Memory B cell (primary cell): ENCODE results near the gene UGT2A1.
"Not testable (repeated sequence)": the region's sequence is repeated elsewhere in the genome, so short reads cannot be mapped to it uniquely, and the experiment has no call there.

Experiments used
- ATAC-seq: fragments of 150-1000 bp; cut with Tn5 transposase; 2 replicates; pipeline ENCODE4 v1.10.0; 2021; ENCODE audit warnings: low read depth, mild to moderate bottlenecking, moderate library complexity
- DNase-seq, 2 donors: peaks; one replicate each; pipeline ENCODE4 v3.0.0; 2022; ENCODE audit warnings: low spot score in 2 of 2
- H3K27ac Mint-ChIP-seq: one replicate; pipeline ENCODE4 v1.8.0; 2022; ENCODE audit warnings: mild to moderate bottlenecking, moderate library complexity, mixed read lengths
- H3K27me3 Mint-ChIP-seq: one replicate; pipeline ENCODE4 v1.8.0; 2022; ENCODE audit warnings: mixed read lengths
- H3K36me3 Mint-ChIP-seq: one replicate; pipeline ENCODE4 v1.8.0; 2022; ENCODE audit warnings: mild to moderate bottlenecking, mixed read lengths
- H3K4me1 Mint-ChIP-seq: one replicate; pipeline ENCODE4 v1.8.0; 2022; ENCODE audit warnings: mixed read lengths
- H3K4me3 Mint-ChIP-seq: one replicate; pipeline ENCODE4 v1.8.0; 2022; ENCODE audit warnings: mild to moderate bottlenecking, moderate library complexity, mixed read lengths
- H3K9me3 Mint-ChIP-seq: one replicate; pipeline ENCODE4 v1.8.0; 2022; ENCODE audit warnings: mixed read lengths

The UGT2A1 gene

GRCh38 chr4:69653147-69653546 lies at the start of gene UGT2A1:
Gene UGT2A1, minus strand, starts transcription at chr4:69653247. Its CDS starts 5,603 bp downstream, at chr4:69647644.
- ATAC-seq (no peak), DNase-seq (no peak)
- Mint-ChIP-seq H3K9me3 (peaks cover 2% of the 10 kb centered on the region), H3K36me3 (no peaks in the 10 kb centered on the region), H3K27ac (no peak within 1 kb of the TSS), H3K27me3 (no peaks in the 10 kb centered on the region), H3K4me1 (no peaks in the 10 kb centered on the region), H3K4me3 (no peak within 1 kb of the TSS)

DNA sequence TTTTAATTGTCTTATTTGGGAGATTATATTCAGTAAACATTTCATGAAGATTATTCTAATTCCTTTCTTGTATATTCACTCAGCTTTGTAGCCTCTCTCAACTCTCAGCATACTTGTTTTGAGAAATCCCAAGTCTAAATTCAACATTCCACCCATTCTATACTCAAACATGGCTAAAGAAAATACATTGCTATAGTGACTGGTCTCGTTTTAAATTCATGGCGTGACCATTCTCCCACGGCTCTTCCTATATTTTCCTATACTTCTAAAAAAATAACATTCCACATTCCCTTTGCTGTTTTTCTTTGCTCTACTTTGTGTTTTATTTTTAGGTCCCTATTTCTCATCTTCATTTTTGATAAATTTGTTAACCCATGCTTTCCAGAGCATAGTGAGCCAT lies 49.2 kb upstream of the UGT2A1 start:
- Mint-ChIP-seq H3K27me3 (no peaks in the 10 kb centered on the region), H3K4me3 (no peak overlapping the region), H3K27ac (no peak overlapping the region), H3K4me1 (no peaks in the 10 kb centered on the region), H3K9me3 (no peaks in the 10 kb centered on the region), H3K36me3 (no peaks in the 10 kb centered on the region)
- ATAC-seq (no peak), DNase-seq (no peak)

GRCh38 chr4:69701696-69702095 lies 48.6 kb upstream of the UGT2A1 start:
- H3K36me3 Mint-ChIP-seq = no peaks in the 10 kb centered on the region
- no peak overlapping the region for H3K27ac Mint-ChIP-seq
- H3K27me3 Mint-ChIP-seq = no peaks in the 10 kb centered on the region
- no peak overlapping the region for H3K4me3 Mint-ChIP-seq
- DNase-seq (no peak), ATAC-seq (no peak)
- no peaks in the 10 kb centered on the region for H3K4me1 Mint-ChIP-seq
- no peaks in the 10 kb centered on the region for H3K9me3 Mint-ChIP-seq

DNA sequence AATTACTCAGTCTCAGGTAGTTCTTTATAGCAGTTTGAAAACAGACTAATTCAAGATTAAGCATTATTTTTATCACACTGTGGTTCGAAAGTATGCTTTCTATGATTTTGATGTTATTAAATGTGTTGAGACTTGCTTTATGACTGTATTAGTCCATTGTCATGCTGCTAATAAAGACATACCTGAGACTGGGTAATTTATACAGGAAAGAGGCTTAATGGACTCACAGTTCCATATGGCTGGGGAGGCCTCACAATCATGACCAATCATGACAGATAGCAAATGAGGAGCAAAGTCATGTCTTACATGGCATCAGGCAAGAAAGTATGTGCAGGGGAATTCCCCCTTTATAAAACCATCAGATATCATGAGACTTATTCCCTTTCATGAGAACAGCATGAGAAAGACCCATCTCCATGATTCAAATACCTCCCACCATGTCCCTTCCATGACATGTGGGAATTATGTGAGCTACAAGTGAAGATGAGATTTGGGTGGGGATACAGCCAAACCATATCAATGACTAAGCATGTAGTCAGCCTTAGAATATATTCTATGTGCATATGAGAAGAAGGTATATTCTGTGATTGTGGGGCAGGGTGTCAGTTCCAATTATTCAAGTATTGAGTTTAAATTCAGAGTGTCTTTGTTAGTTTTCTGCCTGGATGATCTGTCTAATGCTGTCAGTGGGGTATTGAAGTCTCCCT lies 44.6 kb upstream of the UGT2A1 start:
- Mint-ChIP-seq H3K4me1 (no peaks in the 10 kb centered on the region), H3K36me3 (no peaks in the 10 kb centered on the region), H3K9me3 (peaks cover 2% of the 10 kb centered on the region), H3K4me3 (no peak overlapping the region), H3K27ac (no peak overlapping the region), H3K27me3 (no peaks in the 10 kb centered on the region)
- no peak for ATAC-seq
- no peak for DNase-seq

DNA sequence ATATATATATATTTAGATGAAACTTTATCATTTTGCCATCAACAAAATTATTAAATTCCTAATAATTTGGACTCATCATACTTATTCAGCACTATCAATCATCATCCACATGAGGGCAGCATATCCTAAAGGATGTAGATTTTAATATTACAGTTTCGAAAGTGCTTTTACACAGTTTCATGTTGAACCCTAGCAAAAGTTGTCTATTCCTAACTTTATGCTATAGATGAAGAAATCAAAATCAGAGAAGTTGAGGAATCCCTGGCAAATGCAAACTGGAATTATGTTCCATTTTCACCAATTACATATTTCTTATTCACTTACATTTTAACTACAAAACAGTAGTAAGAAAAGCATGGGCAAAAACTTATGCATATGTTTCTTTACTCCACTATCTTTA lies 36.6 kb upstream of the UGT2A1 start:
- H3K27ac Mint-ChIP-seq = no peak overlapping the region
- no peaks in the 10 kb centered on the region for H3K4me1 Mint-ChIP-seq
- ATAC-seq = no peak
- H3K9me3 Mint-ChIP-seq = no peaks in the 10 kb centered on the region
- no peaks in the 10 kb centered on the region for H3K27me3 Mint-ChIP-seq
- H3K36me3 Mint-ChIP-seq = no peaks in the 10 kb centered on the region
- H3K4me3 Mint-ChIP-seq = no peak overlapping the region
- DNase-seq = no peak

- no peaks in the 10 kb centered on the region for H3K9me3 Mint-ChIP-seq
- no peaks in the 10 kb centered on the region for H3K4me1 Mint-ChIP-seq
- ATAC-seq (no peak), DNase-seq (no peak)
- H3K27me3 Mint-ChIP-seq = no peaks in the 10 kb centered on the region
- no peak overlapping the region for H3K27ac Mint-ChIP-seq
- H3K4me3 Mint-ChIP-seq = no peak overlapping the region
- H3K36me3 Mint-ChIP-seq = no peaks in the 10 kb centered on the region
Observed at GRCh38 chr4:69684804-69685203, 31.8 kb upstream of the UGT2A1 start.

GRCh38 chr4:69668680-69669079 lies 15.6 kb upstream of the UGT2A1 start:
- Mint-ChIP-seq H3K4me1 (no peaks in the 10 kb centered on the region), H3K36me3 (no peaks in the 10 kb centered on the region), H3K27ac (no peak overlapping the region), H3K4me3 (no peak overlapping the region), H3K9me3 (peaks cover 1% of the 10 kb centered on the region), H3K27me3 (no peaks in the 10 kb centered on the region)
- no peak for DNase-seq
- no peak for ATAC-seq

- H3K4me1 Mint-ChIP-seq, DNase-seq: not testable (repeated sequence)
Observed at GRCh38 chr4:69664009-69664408, 11.0 kb upstream of the UGT2A1 start.

DNA sequence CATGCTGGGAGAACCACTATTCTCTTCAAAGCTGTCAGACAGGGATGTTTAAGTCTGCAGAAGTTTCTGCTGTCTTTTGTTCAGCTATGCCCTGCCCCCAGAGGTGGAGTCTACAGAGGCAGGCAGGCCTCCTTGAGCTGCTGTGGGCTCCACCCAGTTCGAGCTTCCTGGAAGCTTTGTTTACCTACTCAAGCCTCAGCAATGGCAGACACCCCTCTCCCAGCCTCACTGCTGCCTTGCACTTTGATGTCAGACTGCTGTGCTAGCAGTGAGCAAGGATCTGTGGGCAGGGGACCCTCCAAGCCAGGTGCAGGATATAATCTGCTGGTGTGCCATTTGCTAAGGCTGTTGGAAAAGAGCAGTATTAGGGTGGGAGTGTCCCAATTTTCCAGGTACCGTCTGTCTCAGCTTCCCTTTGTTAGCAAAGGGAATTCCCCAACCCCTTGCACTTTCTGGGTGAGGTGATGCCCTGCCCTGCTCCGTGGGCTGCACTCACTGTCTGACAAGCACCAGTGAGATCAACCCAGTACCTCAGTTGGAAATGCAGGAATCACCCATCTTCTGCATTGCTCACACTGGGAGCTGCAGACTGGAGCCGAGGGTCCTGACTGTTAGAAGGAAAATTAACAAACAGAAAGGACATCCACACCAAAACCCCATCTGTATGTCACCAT lies 8.2 kb upstream of the UGT2A1 start:
- ATAC-seq, H3K27me3 Mint-ChIP-seq, H3K4me3 Mint-ChIP-seq, H3K4me1 Mint-ChIP-seq, H3K27ac Mint-ChIP-seq, H3K9me3 Mint-ChIP-seq, DNase-seq, H3K36me3 Mint-ChIP-seq: not testable (repeated sequence)

More at GRCh38 chr4:69664009-69664408, 11.0 kb upstream of the UGT2A1 start:
- H3K4me3 Mint-ChIP-seq, H3K27me3 Mint-ChIP-seq, ATAC-seq, H3K27ac Mint-ChIP-seq, H3K9me3 Mint-ChIP-seq, H3K36me3 Mint-ChIP-seq: not testable (repeated sequence)

- no peak for ATAC-seq
- H3K4me3 Mint-ChIP-seq = no peak overlapping the region
- peaks cover 3% of the 10 kb centered on the region for H3K27me3 Mint-ChIP-seq
- H3K9me3 Mint-ChIP-seq = peaks cover 7% of the 10 kb centered on the region
- H3K36me3 Mint-ChIP-seq = no peaks in the 10 kb centered on the region
- no peak for DNase-seq
- no peak overlapping the region for H3K27ac Mint-ChIP-seq
- H3K4me1 Mint-ChIP-seq = no peaks in the 10 kb centered on the region
Observed at GRCh38 chr4:69658133-69658532, 5.1 kb upstream of the UGT2A1 start.

DNA sequence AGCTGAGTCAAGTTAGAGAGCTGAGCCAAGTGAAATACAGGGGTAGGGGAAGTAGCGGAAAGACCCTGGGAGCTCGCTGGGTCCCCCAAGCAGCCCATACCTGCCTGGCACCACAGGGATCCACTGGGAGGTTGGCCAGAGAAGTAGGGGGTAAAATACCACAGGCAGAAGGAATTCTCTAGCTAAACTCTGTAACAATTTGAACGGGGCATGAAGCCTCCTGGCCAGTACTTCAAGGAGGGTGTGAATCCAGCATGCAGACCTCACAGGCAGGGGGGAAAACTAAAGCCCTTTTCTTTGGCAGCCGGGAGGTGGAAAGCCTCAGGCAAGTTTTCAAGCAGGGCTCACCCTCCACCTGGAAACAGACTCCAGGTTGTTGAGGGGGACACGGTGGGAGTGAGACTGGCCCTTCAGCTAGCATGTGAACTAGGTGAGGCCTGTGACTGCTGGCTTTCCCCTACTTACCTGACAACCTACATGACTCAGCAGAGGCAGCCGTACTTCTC lies 3.7 kb upstream of the UGT2A1 start:
- H3K36me3 Mint-ChIP-seq = no peaks in the 10 kb centered on the region
- ATAC-seq = no peak
- DNase-seq = no peak
- no peak overlapping the region for H3K4me3 Mint-ChIP-seq
- peaks cover 2% of the 10 kb centered on the region for H3K9me3 Mint-ChIP-seq
- H3K27me3 Mint-ChIP-seq = peaks cover 1% of the 10 kb centered on the region
- no peaks in the 10 kb centered on the region for H3K4me1 Mint-ChIP-seq
- H3K27ac Mint-ChIP-seq = no peak overlapping the region

GRCh38 chr4:69650872-69651271 lies 2.2 kb downstream of the UGT2A1 start:
- Mint-ChIP-seq H3K4me3 (no peak overlapping the region), H3K27me3 (no peaks in the 10 kb centered on the region), H3K36me3 (no peaks in the 10 kb centered on the region), H3K9me3 (peaks cover 2% of the 10 kb centered on the region), H3K27ac (no peak overlapping the region), H3K4me1 (no peaks in the 10 kb centered on the region)
- ATAC-seq = no peak
- no peak for DNase-seq

- Mint-ChIP-seq H3K4me1 (no peaks in the 10 kb centered on the region), H3K9me3 (no peaks in the 10 kb centered on the region), H3K36me3 (no peaks in the 10 kb centered on the region), H3K27ac (no peak overlapping the region), H3K27me3 (no peaks in the 10 kb centered on the region), H3K4me3 (no peak overlapping the region)
- ATAC-seq (no peak), DNase-seq (no peak)
Observed at GRCh38 chr4:69649629-69650028, 3.4 kb downstream of the UGT2A1 start.

- H3K9me3 Mint-ChIP-seq = no peaks in the 10 kb centered on the region
- H3K27ac Mint-ChIP-seq = no peak overlapping the region
- no peaks in the 10 kb centered on the region for H3K27me3 Mint-ChIP-seq
- no peak overlapping the region for H3K4me3 Mint-ChIP-seq
- no peaks in the 10 kb centered on the region for H3K4me1 Mint-ChIP-seq
- no peak for ATAC-seq
- no peak for DNase-seq
- no peaks in the 10 kb centered on the region for H3K36me3 Mint-ChIP-seq
Observed at GRCh38 chr4:69649207-69649606, 3.8 kb downstream of the UGT2A1 start.

DNA sequence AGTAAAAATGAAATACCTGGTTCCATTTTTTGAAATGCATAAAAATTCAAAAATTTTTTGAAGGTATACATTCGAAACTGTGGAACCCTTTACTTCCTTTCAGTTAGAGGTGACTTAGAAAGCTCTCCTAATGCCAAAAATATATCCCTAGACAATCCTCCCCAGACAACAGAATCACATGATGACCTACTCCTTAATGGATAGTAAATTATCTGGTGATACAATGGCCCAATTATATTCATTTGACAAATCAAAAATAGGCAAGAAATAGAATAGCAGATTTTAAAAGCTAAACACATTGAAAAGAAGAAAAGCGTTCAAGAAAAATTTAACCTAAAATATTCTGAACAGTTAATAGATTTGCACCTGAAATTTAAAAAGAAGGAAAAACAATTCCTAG lies 10.1 kb downstream of the UGT2A1 start:
- H3K4me1 Mint-ChIP-seq = no peaks in the 10 kb centered on the region
- no peaks in the 10 kb centered on the region for H3K36me3 Mint-ChIP-seq
- H3K27ac Mint-ChIP-seq = no peak overlapping the region
- H3K27me3 Mint-ChIP-seq = no peaks in the 10 kb centered on the region
- ATAC-seq (no peak), DNase-seq (no peak)
- H3K9me3 Mint-ChIP-seq = no peaks in the 10 kb centered on the region
- no peak overlapping the region for H3K4me3 Mint-ChIP-seq
